Measurements from ENCODE around the gene ARHGAP32. TPM values are rescaled to one million over a fixed set of nuclear protein-coding genes. Genes with fewer than 3 reads are reported as not detected.
A peak's percentile ranks its signal among the peaks of the same experiment; 100 is the strongest.

The ARHGAP32 gene
- total and polyA plus RNA-seq, 2 experiments from 2014 or later: 1.2 to 5.5 TPM

- no peaks in the 10 kb centered on the region for H3K9me3 ChIP-seq (ENCODE audit: low read depth)
- H3K27ac ChIP-seq: no peak overlapping the region
- H3K4me1 ChIP-seq (ENCODE audit: insufficient read depth): peaks cover 15% of the 10 kb centered on the region
- no peak overlapping the region for H3K4me2 ChIP-seq (ENCODE audit: unreplicated experiment)
- no peak overlapping the region for H2AFZ ChIP-seq
- H3K9ac ChIP-seq: no peak overlapping the region
- in situ Hi-C loops (cut with MboI): no loop called here
- no peak for TF ChIP-seq EZH2 (IDR thresholded peaks at IDR 0.05; ENCODE audit: insufficient read depth, poor library complexity, severe bottlenecking)
- TF ChIP-seq EZH2phosphoT487 (IDR thresholded peaks at IDR 0.05; ENCODE audit: insufficient read depth, low read depth): no peak
- H3K9me2 ChIP-seq (ENCODE audit: insufficient read depth): no peaks in the 10 kb centered on the region
- no peaks in the 10 kb centered on the region for H3K27me3 ChIP-seq (replicated peaks; ENCODE audit: insufficient read depth)
- H3K79me2 ChIP-seq (ENCODE audit: insufficient read depth): peaks cover 67% of the 10 kb centered on the region
- no peak for DNase-seq
- 97 to 98% methylated on average over 2 of the region's 2 CpGs for WGBS, 2 experiments (ENCODE audit: low coverage in 1 of 2, low lambda C conversion rate in 2 of 2, missing lambda C conversion rate in 2 of 2)
- no peaks in the 10 kb centered on the region for H3K36me3 ChIP-seq (ENCODE audit: low read depth)
- peaks cover 4% of the 10 kb centered on the region; the same call in 1 of the 2 replicates for H4K20me1 ChIP-seq (ENCODE audit: insufficient read depth)
- H3F3A ChIP-seq (ENCODE audit: insufficient read depth): peaks cover 5% of the 10 kb centered on the region; the same call in 1 of the 2 replicates
- no peak overlapping the region for H3K4me3 ChIP-seq
Observed at GRCh38 chr11:129211397-129211796, 19.3 kb upstream of the ARHGAP32 start.

GRCh38 chr11:129210831-129211181 is 18.7 kb upstream of the ARHGAP32 start:
- H3K9ac ChIP-seq: no peak overlapping the region
- H3K27ac ChIP-seq: no peak overlapping the region
- no peaks in the 10 kb centered on the region for H3K9me2 ChIP-seq (ENCODE audit: insufficient read depth)
- peak overlapping the region; percentile 39 for H3K4me2 ChIP-seq (ENCODE audit: unreplicated experiment)
- TF ChIP-seq EZH2 (IDR thresholded peaks at IDR 0.05; ENCODE audit: insufficient read depth, poor library complexity, severe bottlenecking) (no peak), EZH2phosphoT487 (IDR thresholded peaks at IDR 0.05; ENCODE audit: insufficient read depth, low read depth) (no peak)
- no peaks in the 10 kb centered on the region for H3K36me3 ChIP-seq (ENCODE audit: low read depth)
- no peak overlapping the region for H2AFZ ChIP-seq
- H3F3A ChIP-seq (ENCODE audit: insufficient read depth): peaks cover 5% of the 10 kb centered on the region; the same call in 1 of the 2 replicates
- peaks cover 3% of the 10 kb centered on the region; the same call in 1 of the 2 replicates for H4K20me1 ChIP-seq (ENCODE audit: insufficient read depth)
- WGBS, 2 experiments (ENCODE audit: low coverage in 1 of 2, low lambda C conversion rate in 2 of 2, missing lambda C conversion rate in 2 of 2): 89 to 95% methylated on average over 5 of the region's 5 CpGs
- peaks cover 15% of the 10 kb centered on the region for H3K4me1 ChIP-seq (ENCODE audit: insufficient read depth)
- no peaks in the 10 kb centered on the region for H3K9me3 ChIP-seq (ENCODE audit: low read depth)
- H3K27me3 ChIP-seq (replicated peaks; ENCODE audit: insufficient read depth): no peaks in the 10 kb centered on the region
- DNase-seq: no peak
- H3K79me2 ChIP-seq (ENCODE audit: insufficient read depth): peaks cover 65% of the 10 kb centered on the region
- in situ Hi-C loops (cut with MboI): no loop called here
- H3K4me3 ChIP-seq: no peak overlapping the region

- Histone ChIP-seq H3K9me3 (ENCODE audit: low read depth) (no peaks in the 10 kb centered on the region), H3K36me3 (ENCODE audit: low read depth) (no peaks in the 10 kb centered on the region), H4K20me1 (ENCODE audit: insufficient read depth) (no peaks in the 10 kb centered on the region), H3F3A (ENCODE audit: insufficient read depth) (peaks cover 5% of the 10 kb centered on the region; the same call in 1 of the 2 replicates), H3K9ac (no peak overlapping the region), H3K4me3 (no peak overlapping the region), H3K27me3 (replicated peaks; ENCODE audit: insufficient read depth) (no peaks in the 10 kb centered on the region), H3K27ac (no peak overlapping the region), H3K79me2 (ENCODE audit: insufficient read depth) (peaks cover 62% of the 10 kb centered on the region), H3K4me2 (ENCODE audit: unreplicated experiment) (peak overlapping the region; percentile 39), H3K4me1 (ENCODE audit: insufficient read depth) (peaks cover 15% of the 10 kb centered on the region), H2AFZ (no peak overlapping the region), H3K9me2 (ENCODE audit: insufficient read depth) (no peaks in the 10 kb centered on the region)
- peak; percentile 41 for DNase-seq
- WGBS, 2 experiments (ENCODE audit: low coverage in 1 of 2, low lambda C conversion rate in 2 of 2, missing lambda C conversion rate in 2 of 2): 51 to 52% methylated on average over 7 of the region's 7 CpGs
- no peak for TF ChIP-seq EZH2phosphoT487 (IDR thresholded peaks at IDR 0.05; ENCODE audit: insufficient read depth, low read depth)
- in situ Hi-C loops (cut with MboI): no loop called here
Observed at GRCh38 chr11:129209891-129210830, 18.0 kb upstream of the ARHGAP32 start.

- in situ Hi-C loops (cut with MboI): no loop called here
- peak; percentile 20 for DNase-seq
Observed at GRCh38 chr11:129208863-129209262, 16.7 kb upstream of the ARHGAP32 start.

More at GRCh38 chr11:129208863-129209262, 16.7 kb upstream of the ARHGAP32 start:
- no peak overlapping the region for H3K4me3 ChIP-seq
- no peaks in the 10 kb centered on the region for H3K27me3 ChIP-seq (replicated peaks; ENCODE audit: insufficient read depth)
- TF ChIP-seq EZH2phosphoT487 (IDR thresholded peaks at IDR 0.05; ENCODE audit: insufficient read depth, low read depth): no peak
- no peak for TF ChIP-seq EZH2 (IDR thresholded peaks at IDR 0.05; ENCODE audit: insufficient read depth, poor library complexity, severe bottlenecking)
- peaks cover 60% of the 10 kb centered on the region for H3K79me2 ChIP-seq (ENCODE audit: insufficient read depth)
- H3K9me2 ChIP-seq (ENCODE audit: insufficient read depth): no peaks in the 10 kb centered on the region
- H3K9me3 ChIP-seq (ENCODE audit: low read depth): no peaks in the 10 kb centered on the region
- 20 to 24% methylated on average over 1 of the region's 1 CpG for whole genome bisulfite sequencing, 2 experiments (ENCODE audit: low coverage in 1 of 2, low lambda C conversion rate in 2 of 2, missing lambda C conversion rate in 2 of 2)
- peaks cover 5% of the 10 kb centered on the region; the same call in 1 of the 2 replicates for H3F3A ChIP-seq (ENCODE audit: insufficient read depth)
- H3K27ac ChIP-seq: no peak overlapping the region
- no peak overlapping the region for H3K9ac ChIP-seq
- no peaks in the 10 kb centered on the region for H4K20me1 ChIP-seq (ENCODE audit: insufficient read depth)
- no peak overlapping the region for H2AFZ ChIP-seq
- H3K4me1 ChIP-seq (ENCODE audit: insufficient read depth): peaks cover 15% of the 10 kb centered on the region
- H3K36me3 ChIP-seq (ENCODE audit: low read depth): no peaks in the 10 kb centered on the region
- no peak overlapping the region for H3K4me2 ChIP-seq (ENCODE audit: unreplicated experiment)
